Coronary artery (tissue), 2 donors: ENCODE data around the gene NECAB3.
"Not testable (repeated sequence)": the region's sequence is repeated elsewhere in the genome, so short reads cannot be mapped to it uniquely, and the experiment has no call there.

Experiments
- DNase-seq: peaks from one replicate; pipeline ENCODE4 v3.0.0-alpha.2; 2017; ENCODE audit warnings: low spot score
- H3K27ac ChIP-seq, 2 donors: fragments of 200-600 bp; sonication (generic); one replicate each; pipeline ENCODE4 v1.5.1; 2016 to 2019
- H3K4me3 ChIP-seq: fragments of 200-600 bp; sonication (generic); 2 replicates; pipeline ENCODE4 v1.5.1; 2016; ENCODE audit warnings: mild to moderate bottlenecking, moderate library complexity
- TF ChIP-seq, protein P1 (sequence below): fragments of 200-600 bp; sonication (generic); IDR thresholded peaks from one replicate; pipeline ENCODE4 v1.5.1; 2019; ENCODE audit warnings: antibody characterized with exemption

The NECAB3 gene

DNA sequence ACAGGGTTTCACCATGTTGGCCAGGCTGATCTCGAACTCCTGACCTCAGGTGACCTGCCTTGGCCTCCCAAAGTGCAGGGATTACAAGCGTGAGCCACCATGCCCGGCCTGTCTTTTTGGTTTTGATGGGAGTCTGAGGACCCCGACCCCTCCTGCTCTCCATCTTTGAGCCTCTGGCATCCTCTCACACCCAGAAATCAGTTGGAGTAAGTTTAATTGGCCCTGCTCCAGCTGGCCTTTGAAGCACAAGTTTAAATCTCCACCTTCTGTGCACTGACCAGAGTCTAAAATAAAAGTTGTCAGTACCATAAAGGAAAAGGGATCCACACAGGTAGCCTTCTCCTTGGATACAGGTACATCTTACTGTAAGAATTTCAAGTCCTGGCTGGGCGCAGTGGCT, 28.0 kb downstream of the NECAB3 start:
- DNase-seq: no peak
- TF ChIP-seq, protein P1, sequence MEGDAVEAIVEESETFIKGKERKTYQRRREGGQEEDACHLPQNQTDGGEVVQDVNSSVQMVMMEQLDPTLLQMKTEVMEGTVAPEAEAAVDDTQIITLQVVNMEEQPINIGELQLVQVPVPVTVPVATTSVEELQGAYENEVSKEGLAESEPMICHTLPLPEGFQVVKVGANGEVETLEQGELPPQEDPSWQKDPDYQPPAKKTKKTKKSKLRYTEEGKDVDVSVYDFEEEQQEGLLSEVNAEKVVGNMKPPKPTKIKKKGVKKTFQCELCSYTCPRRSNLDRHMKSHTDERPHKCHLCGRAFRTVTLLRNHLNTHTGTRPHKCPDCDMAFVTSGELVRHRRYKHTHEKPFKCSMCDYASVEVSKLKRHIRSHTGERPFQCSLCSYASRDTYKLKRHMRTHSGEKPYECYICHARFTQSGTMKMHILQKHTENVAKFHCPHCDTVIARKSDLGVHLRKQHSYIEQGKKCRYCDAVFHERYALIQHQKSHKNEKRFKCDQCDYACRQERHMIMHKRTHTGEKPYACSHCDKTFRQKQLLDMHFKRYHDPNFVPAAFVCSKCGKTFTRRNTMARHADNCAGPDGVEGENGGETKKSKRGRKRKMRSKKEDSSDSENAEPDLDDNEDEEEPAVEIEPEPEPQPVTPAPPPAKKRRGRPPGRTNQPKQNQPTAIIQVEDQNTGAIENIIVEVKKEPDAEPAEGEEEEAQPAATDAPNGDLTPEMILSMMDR: no peak
- H3K4me3 ChIP-seq: no peak overlapping the region
- H3K27ac ChIP-seq: no peak overlapping the region

DNA sequence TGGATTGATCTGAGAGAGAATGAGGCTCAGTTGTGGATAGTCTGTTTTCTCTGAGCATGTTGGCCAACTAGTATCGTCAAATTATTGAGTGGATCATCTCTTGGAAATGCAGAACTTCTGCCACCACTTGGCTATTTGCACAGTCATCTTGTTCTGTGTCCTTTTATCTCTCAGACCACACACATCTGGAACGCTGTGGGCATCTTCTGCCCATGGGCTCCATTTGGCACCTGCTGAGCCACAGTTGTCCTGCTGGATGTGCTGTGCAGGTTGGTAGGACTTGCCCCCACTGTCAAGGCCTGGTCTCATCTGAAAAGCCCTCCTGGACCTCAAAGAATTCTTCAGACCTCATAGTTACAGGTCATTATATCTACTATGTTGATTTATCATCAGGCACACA, 28.8 kb downstream of the NECAB3 start:
- TF ChIP-seq, protein P1: no peak
- no peak for DNase-seq
- Histone ChIP-seq H3K4me3 (no peak overlapping the region), H3K27ac (no peak overlapping the region)

DNA sequence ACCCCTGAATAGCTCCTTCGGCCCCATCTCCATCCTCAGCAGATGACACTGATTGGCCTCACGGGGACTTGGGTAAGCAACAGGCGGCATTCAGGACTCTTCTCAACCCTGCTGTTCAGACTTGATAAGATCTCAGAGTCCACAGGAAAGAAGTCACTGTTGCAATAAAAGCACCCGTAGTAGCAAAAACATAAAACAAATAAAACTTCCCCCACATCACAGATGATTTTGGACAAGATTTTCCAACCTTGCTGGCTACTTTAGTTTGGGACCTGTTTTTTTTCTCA, 29.2 kb downstream of the NECAB3 start:
- Histone ChIP-seq H3K27ac (no peak overlapping the region), H3K4me3 (no peak overlapping the region)
- no peak for DNase-seq
- TF ChIP-seq, protein P1: no peak

DNA sequence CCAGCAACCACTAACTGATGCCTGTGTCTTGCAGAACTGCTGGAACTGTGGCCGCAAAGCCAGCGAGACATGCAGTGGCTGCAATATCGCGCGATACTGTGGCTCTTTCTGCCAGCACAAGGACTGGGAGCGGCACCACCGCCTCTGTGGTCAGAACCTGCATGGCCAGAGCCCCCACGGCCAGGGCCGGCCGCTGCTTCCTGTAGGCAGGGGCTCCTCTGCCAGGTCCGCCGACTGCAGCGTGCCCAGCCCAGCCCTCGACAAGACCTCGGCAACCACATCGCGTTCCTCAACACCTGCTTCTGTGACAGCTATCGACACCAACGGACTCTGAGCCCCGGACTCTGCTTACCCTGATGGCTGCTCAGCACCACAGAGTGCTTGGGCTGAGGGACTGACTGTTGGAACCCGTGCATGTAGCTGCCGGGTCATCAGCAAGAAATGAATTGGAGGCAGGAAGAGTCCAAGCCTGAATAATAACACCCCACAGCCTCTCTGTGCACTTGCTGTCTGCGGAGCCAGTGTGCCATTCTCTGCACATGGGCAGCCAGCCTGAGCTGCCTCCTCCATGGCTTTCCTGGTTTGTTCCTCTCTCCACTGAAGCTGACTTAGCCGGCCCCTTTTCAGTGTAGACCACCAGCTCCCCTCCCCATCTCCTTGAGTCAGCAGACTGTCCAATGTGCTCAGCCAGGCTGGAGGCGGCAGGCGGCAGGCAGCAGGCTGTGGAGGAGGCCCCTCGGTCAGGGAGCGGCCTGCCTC, 29.7 kb downstream of the NECAB3 start:
- no peak for DNase-seq
- Histone ChIP-seq H3K27ac (no peak overlapping the region), H3K4me3 (no peak overlapping the region)
- TF ChIP-seq, protein P1: no peak

DNA sequence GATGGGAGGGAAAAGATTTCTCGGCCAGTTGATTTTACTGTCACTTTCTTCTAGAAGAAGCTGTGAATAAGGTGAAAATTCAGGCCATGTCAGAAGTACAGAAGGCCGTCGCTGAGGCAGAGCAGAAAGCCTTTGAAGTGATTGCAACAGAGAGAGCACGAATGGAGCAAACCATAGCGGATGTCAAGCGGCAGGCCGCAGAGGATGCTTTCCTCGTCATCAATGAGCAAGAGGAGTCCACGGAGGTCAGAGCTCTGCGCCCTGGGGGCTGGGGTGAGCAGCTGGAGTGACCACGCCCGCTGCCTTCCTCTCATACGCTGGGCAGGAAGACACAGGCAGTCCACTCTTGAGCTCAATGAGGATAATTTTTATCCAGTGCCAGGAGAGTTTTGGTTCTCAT, 33.9 kb downstream of the NECAB3 start:
- Histone ChIP-seq H3K4me3 (no peak overlapping the region), H3K27ac (no peak overlapping the region)
- DNase-seq: no peak
- TF ChIP-seq, protein P1: no peak

DNA sequence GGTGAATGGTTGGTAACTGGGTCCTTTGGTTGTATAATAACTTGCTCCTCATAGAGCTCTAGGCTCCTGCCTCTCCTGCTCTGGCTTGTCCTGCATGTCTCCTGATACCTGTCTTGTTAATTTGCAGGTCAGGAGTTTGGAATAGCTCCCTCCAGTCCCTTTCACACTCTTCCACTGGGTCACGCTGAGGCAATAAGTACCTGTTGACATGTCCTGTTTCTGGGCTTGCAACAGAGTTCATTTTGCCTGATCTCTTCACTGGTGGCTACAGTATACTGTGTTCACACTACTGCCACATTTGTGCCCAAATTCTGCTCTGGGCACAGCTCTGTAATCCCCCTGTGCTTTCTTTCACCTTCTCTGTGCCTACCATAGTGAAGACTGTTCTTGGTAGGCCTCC, 37.5 kb downstream of the NECAB3 start:
- DNase-seq: peak; percentile 21

DNA sequence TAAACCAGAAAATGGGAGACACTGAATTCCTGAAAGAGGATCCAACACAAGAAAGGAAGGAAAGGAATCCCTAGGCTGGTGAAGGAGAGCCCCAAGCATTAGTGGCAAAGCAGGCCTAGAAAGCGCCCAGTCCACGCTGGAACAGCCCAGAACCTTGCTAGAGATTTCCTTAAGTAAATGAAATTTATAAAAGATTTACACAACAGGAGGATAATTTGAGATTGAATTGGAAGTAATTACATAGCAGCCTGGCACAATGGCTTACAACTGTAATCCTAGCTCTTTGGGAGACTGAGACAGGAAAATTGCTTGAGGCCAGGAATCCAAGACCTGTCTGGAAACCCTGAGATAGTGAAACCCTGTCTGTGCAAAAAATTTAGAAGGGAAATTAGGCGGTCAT, 38.9 kb downstream of the NECAB3 start:
- TF ChIP-seq, protein P1: no peak
- no peak overlapping the region for H3K4me3 ChIP-seq
- no peak overlapping the region for H3K27ac ChIP-seq
- DNase-seq: peak; percentile 11

More for the DNA sequence above, 37.5 kb downstream of the NECAB3 start:
- Histone ChIP-seq H3K27ac (no peak overlapping the region), H3K4me3 (no peak overlapping the region)
- TF ChIP-seq, protein P1: no peak

DNA sequence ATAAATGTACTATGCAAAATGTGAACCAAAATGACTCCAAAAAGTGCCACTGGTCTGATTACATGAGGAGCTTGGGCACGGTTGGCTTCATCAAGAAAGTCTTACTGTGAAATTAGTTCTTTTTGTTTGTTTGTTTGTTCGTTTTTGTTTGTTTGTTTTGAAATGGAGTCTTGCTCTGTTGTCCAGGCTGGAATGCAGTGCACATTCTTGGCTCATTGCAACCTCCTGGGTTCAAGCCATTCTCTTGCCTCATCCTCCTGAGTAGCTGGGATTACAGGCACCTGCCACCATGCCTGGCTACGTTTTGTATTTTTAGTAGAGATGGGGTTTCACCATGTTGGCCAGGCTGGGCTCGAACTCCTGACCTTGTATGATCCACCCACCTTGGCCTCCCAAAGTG, 42.3 kb downstream of the NECAB3 start:
- H3K4me3 ChIP-seq, DNase-seq, H3K27ac ChIP-seq: not testable (repeated sequence)
